ENCODE results near the gene SAP30BP.

The SAP30BP gene

DNA sequence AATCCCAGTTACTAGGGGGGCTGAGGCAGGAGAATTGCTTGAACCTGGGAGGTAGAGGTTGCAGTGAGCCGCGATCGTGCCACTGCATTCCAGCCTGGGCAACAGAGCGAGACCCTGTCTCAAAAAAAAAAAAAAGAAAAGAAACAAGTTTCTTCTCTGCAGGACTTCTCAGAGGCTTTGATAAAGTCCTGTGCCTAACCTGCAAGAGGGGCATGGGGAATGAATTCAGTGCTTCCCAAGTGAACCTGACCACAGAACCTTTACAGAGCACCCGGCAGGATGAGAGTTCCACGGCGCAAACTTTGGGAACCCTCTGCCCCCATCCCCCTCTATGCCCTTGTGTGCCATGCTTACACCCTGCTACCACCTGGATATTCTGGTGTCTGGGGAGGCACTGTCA lies 72.0 kb downstream of the SAP30BP start:
- H3K27ac ChIP-seq, result no peak overlapping the region
- no peak for TF ChIP-seq ZFX (IDR thresholded peaks at IDR 0.05; ENCODE audit: borderline replicate concordance)
- TF ChIP-seq, protein P1, sequence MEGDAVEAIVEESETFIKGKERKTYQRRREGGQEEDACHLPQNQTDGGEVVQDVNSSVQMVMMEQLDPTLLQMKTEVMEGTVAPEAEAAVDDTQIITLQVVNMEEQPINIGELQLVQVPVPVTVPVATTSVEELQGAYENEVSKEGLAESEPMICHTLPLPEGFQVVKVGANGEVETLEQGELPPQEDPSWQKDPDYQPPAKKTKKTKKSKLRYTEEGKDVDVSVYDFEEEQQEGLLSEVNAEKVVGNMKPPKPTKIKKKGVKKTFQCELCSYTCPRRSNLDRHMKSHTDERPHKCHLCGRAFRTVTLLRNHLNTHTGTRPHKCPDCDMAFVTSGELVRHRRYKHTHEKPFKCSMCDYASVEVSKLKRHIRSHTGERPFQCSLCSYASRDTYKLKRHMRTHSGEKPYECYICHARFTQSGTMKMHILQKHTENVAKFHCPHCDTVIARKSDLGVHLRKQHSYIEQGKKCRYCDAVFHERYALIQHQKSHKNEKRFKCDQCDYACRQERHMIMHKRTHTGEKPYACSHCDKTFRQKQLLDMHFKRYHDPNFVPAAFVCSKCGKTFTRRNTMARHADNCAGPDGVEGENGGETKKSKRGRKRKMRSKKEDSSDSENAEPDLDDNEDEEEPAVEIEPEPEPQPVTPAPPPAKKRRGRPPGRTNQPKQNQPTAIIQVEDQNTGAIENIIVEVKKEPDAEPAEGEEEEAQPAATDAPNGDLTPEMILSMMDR (IDR thresholded peaks at IDR 0.05), result no peak

DNA sequence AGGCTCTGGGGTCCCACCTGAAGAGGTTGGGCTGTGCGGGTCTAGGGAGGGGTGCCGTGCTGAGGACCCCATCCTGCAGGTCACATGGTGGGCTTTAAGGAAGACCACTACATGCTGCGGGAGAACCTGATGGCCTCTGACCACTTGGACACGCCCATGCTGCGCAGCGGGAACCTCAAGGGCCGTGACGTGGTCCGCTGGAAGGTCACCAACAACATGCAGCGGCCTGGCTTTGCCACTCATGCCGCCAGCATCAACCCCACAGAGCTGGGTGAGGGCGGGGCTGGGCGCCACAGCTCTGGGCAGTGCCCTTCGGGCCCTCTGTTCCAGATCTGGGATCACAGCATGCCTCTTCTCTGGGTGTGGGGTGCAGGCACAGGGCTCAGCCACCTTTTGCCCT lies 72.7 kb downstream of the SAP30BP start:
- no peak overlapping the region for H3K27ac ChIP-seq
- TF ChIP-seq, protein P1 (IDR thresholded peaks at IDR 0.05), result no peak
- no peak for TF ChIP-seq ZFX (IDR thresholded peaks at IDR 0.05; ENCODE audit: borderline replicate concordance)

DNA sequence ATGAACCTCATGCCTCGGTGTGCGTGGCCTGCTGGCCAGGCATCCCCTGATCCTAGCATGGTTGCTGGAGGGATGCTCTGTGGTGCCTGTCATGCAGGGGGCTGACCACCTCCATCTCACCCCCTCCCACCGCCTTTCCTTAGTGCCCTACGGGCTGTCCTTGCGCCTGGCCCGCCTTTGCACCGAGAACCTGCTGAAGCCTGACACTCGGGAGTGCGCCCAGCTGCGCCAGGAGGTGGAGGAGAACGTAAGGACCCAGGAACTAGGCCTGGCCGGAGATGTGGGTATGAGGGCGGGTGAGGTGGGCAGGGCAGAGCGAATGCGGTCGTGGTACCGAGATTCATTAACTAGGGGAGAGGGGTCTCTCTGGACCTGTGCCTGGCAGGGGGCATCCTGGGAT lies 73.1 kb downstream of the SAP30BP start:
- no peak overlapping the region for H3K27ac ChIP-seq
- TF ChIP-seq, protein P1 (IDR thresholded peaks at IDR 0.05), result no peak
- TF ChIP-seq ZFX (IDR thresholded peaks at IDR 0.05; ENCODE audit: borderline replicate concordance), result no peak

DNA sequence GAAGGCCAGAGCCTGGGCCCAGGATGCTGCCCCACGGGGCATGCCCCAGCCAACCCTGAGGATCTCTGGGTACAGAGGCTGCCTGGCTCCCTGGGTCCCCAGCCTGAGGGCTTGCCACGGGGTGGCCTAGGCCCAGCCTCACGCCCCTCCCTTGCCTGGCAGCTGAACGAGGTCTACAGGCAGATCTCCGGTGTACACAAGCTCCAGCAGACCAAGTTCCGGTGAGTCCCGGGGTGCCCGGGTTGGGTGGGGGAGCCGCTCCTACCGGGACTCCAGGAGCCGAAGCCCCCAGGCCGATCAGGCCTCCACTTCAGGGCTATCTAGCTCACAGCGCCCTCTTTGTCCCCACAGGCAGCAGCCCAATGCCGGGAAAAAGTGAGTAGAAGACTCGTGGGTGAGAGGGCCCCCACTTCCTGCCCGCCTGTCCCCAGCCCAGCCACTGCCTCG lies 73.5 kb downstream of the SAP30BP start:
- TF ChIP-seq ZFX (IDR thresholded peaks at IDR 0.05; ENCODE audit: borderline replicate concordance), result no peak
- TF ChIP-seq, protein P1 (IDR thresholded peaks at IDR 0.05), result no peak
- no peak overlapping the region for H3K27ac ChIP-seq

DNA sequence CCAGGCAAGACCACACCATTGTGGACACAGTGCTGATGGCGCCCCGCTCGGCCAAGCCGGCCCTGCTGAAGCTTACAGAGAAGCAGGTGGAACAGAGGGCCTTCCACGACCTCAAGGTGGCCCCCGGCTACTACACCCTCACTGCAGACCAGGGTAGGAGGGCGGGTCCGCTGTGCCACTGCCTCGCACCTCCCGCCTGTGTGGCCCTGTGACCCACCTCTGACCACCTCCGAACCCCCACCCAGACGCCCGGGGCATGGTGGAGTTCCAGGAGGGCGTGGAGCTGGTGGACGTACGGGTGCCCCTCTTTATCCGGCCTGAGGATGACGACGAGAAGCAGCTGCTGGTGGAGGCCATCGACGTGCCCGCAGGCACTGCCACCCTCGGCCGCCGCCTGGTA lies 75.2 kb downstream of the SAP30BP start:
- H3K27ac ChIP-seq, result no peak overlapping the region
- TF ChIP-seq, protein P1 (IDR thresholded peaks at IDR 0.05), result no peak
- no peak for TF ChIP-seq ZFX (IDR thresholded peaks at IDR 0.05; ENCODE audit: borderline replicate concordance)

DNA sequence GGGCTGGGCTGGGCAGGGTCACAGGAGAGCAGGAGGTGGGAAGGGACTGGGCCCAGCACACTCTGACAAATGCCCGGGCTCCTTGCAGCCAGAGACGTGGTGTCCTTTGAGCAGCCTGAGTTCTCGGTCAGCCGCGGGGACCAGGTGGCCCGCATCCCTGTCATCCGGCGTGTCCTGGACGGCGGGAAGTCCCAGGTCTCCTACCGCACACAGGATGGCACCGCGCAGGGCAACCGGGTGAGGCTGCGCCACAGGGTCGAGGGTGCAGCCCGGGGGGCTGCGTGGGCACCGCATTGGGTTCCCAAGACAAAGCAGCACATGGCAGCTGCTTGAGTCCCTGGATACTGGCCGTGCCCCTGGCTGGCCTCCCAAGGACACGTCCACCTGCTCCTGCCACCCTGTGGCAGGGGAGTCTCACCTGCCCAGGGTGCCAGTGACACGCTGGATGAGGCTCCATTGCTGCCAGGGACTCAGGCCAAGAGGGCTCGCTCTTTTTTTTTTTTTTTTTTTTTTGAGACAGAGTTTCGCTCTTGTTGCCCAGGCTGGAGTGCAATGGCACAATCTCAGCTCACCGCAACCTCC lies 76.6 kb downstream of the SAP30BP start:
- TF ChIP-seq, protein P1 (IDR thresholded peaks at IDR 0.05), result no peak
- no peak for TF ChIP-seq ZFX (IDR thresholded peaks at IDR 0.05; ENCODE audit: borderline replicate concordance)
- no peak overlapping the region for H3K27ac ChIP-seq

DNA sequence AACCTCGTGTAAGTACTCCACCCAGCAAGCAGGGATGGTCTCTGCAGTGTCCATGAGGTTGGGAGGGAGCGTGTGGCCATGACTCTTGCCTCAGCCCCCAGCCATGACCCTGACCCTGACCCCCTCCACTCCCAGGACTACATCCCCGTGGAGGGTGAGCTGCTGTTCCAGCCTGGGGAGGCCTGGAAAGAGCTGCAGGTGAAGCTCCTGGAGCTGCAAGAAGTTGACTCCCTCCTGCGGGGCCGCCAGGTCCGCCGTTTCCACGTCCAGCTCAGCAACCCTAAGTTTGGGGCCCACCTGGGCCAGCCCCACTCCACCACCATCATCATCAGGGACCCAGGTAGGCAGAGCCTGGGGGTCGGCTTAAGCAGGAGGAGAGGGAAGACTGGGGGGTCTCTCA lies 81.6 kb downstream of the SAP30BP start:
- H3K27ac ChIP-seq, result no peak overlapping the region
- no peak for TF ChIP-seq ZFX (IDR thresholded peaks at IDR 0.05; ENCODE audit: borderline replicate concordance)
- TF ChIP-seq, protein P1 (IDR thresholded peaks at IDR 0.05), result no peak

All from 22Rv1 (cell line).